GM04503 (cell line): ENCODE results near the gene KTI12.

Experiments
- DNase-seq: peaks from one replicate; pipeline ENCODE4 v3.0.0-alpha.2; 2012; ENCODE audit warnings: low read depth

KTI12 gene

DNA sequence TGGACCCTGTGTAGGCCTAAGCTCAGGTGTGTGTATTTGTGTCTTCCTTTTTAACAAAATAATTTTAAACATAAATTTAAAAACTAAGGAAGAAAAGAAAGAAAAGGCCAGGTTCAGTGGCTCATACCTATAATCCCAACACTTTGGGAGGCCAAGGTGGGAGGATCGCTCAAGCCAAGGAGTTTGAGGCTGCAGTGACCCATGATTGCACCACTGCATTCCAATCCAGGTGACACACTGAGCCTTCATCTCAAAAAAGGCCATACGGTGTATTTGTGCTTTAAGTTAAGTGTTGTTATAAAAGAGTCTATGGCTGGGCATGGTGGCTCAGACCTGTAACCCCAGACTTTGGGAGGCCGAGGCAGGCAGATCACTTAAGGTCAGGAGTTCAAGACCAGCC lies 51.4 kb downstream of the KTI12 start:
- no peak for DNase-seq
